Ectodermal cell (in vitro differentiated cells): ENCODE data around the gene POLK.
"Not testable (repeated sequence)": the region's sequence is repeated elsewhere in the genome, so short reads cannot be mapped to it uniquely, and the experiment has no call there.

ENCODE experiments used
- H3K27ac ChIP-seq: 2 replicates; pipeline ENCODE4 v1.7.0; 2013; ENCODE audit warnings: mild to moderate bottlenecking, low read depth, low read length; ENCODE audit not compliant: insufficient read depth, poor library complexity, severe bottlenecking
- H3K27me3 ChIP-seq: 2 replicates; pipeline ENCODE4 v1.7.0; 2013; ENCODE audit warnings: mild to moderate bottlenecking, low read length; ENCODE audit not compliant: insufficient read depth, control insufficient read depth, poor library complexity, severe bottlenecking
- H3K36me3 ChIP-seq: one replicate; pipeline ENCODE4 v1.7.0; 2013; ENCODE audit warnings: low read length; ENCODE audit not compliant: control insufficient read depth, insufficient read depth
- H3K4me1 ChIP-seq: one replicate; pipeline ENCODE4 v1.7.0; 2013; ENCODE audit warnings: low read length; ENCODE audit not compliant: control insufficient read depth, insufficient read depth
- H3K4me3 ChIP-seq: 2 replicates; pipeline ENCODE4 v1.7.0; 2013; ENCODE audit warnings: low read depth, low read length, control low read depth; ENCODE audit not compliant: insufficient read depth
- H3K9me3 ChIP-seq: 2 replicates; pipeline ENCODE4 v1.7.0; 2013; ENCODE audit warnings: mild to moderate bottlenecking, low read length, moderate library complexity; ENCODE audit not compliant: control insufficient read depth
- WGBS, 2 experiments: methylation state at CpG; one replicate each; pipeline ENCODE4 v1.1.7; 2013; ENCODE audit warnings: missing lambda C conversion rate in 2 of 2; 5-methylcytosine and 5-hydroxymethylcytosine counted together

Gene POLK

GRCh38 chr5:75481024-75481423 is 30.7 kb upstream of the POLK start:
- H3K27me3 ChIP-seq, result no peaks in the 10 kb centered on the region
- H3K36me3 ChIP-seq, result no peaks in the 10 kb centered on the region
- WGBS, 2 experiments, result 89 to 95% methylated on average over 3 of the region's 4 CpGs
- no peaks in the 10 kb centered on the region for H3K9me3 ChIP-seq
- no peak overlapping the region for H3K27ac ChIP-seq
- no peak overlapping the region for H3K4me3 ChIP-seq
- H3K4me1 ChIP-seq, result no peaks in the 10 kb centered on the region

- H3K27me3 ChIP-seq, result no peaks in the 10 kb centered on the region
- no peaks in the 10 kb centered on the region for H3K9me3 ChIP-seq
- H3K27ac ChIP-seq, result no peak overlapping the region
- H3K36me3 ChIP-seq, result no peaks in the 10 kb centered on the region
- H3K4me3 ChIP-seq, result no peak overlapping the region
- no peaks in the 10 kb centered on the region for H3K4me1 ChIP-seq
- WGBS, 2 experiments, result 77 to 82% methylated on average over 3 of the region's 3 CpGs
Observed at GRCh38 chr5:75482482-75482881, 29.2 kb upstream of the POLK start.

- no peaks in the 10 kb centered on the region for H3K36me3 ChIP-seq
- no peak overlapping the region for H3K4me3 ChIP-seq
- 100% methylated on average over 1 of the region's 1 CpG; no CpG with 5 or more reads in 1 of the 2 experiments for WGBS, 2 experiments
- H3K9me3 ChIP-seq, result no peaks in the 10 kb centered on the region
- H3K27me3 ChIP-seq, result no peaks in the 10 kb centered on the region
- no peak overlapping the region for H3K27ac ChIP-seq
- no peaks in the 10 kb centered on the region for H3K4me1 ChIP-seq
Observed at GRCh38 chr5:75484605-75485004, 27.1 kb upstream of the POLK start.

- not testable (repeated sequence) for H3K4me1 ChIP-seq, H3K9me3 ChIP-seq, H3K27ac ChIP-seq, H3K27me3 ChIP-seq, H3K36me3 ChIP-seq, H3K4me3 ChIP-seq
- WGBS, 2 experiments, result 93 to 94% methylated on average over 6 of the region's 6 CpGs
Observed at GRCh38 chr5:75489847-75490246, 21.8 kb upstream of the POLK start.

- no peak overlapping the region for H3K27ac ChIP-seq
- H3K27me3 ChIP-seq, result no peaks in the 10 kb centered on the region
- no peaks in the 10 kb centered on the region for H3K9me3 ChIP-seq
- peaks cover 5% of the 10 kb centered on the region for H3K36me3 ChIP-seq
- no peak overlapping the region for H3K4me3 ChIP-seq
- H3K4me1 ChIP-seq, result no peaks in the 10 kb centered on the region
- WGBS, 2 experiments, result 90 to 100% methylated on average over 1 to 2 of the region's 2 CpGs
Observed at GRCh38 chr5:75491621-75492020, 20.1 kb upstream of the POLK start.

GRCh38 chr5:75496026-75496425 is 15.7 kb upstream of the POLK start:
- Histone ChIP-seq H3K36me3 (peaks cover 5% of the 10 kb centered on the region), H3K27me3 (no peaks in the 10 kb centered on the region), H3K4me3 (no peak overlapping the region), H3K9me3 (no peaks in the 10 kb centered on the region), H3K27ac (no peak overlapping the region), H3K4me1 (no peaks in the 10 kb centered on the region)
- 98 to 100% methylated on average over 1 to 3 of the region's 3 CpGs for WGBS, 2 experiments

GRCh38 chr5:75498208-75498777 is 13.4 kb upstream of the POLK start:
- Histone ChIP-seq H3K27ac (no peak overlapping the region), H3K4me3 (no peak overlapping the region), H3K4me1 (no peaks in the 10 kb centered on the region), H3K27me3 (no peaks in the 10 kb centered on the region), H3K36me3 (no peaks in the 10 kb centered on the region), H3K9me3 (no peaks in the 10 kb centered on the region)
- WGBS, 2 experiments, result 95 to 96% methylated on average over 7 of the region's 7 CpGs

GRCh38 chr5:75498875-75499274 is 12.8 kb upstream of the POLK start:
- H3K9me3 ChIP-seq, H3K27ac ChIP-seq, H3K4me1 ChIP-seq, H3K4me3 ChIP-seq, H3K27me3 ChIP-seq, H3K36me3 ChIP-seq: not testable (repeated sequence)
- WGBS, 2 experiments, result 93 to 96% methylated on average over 1 of the region's 1 CpG

GRCh38 chr5:75505112-75505511 is 6.6 kb upstream of the POLK start:
- not testable (repeated sequence) for H3K9me3 ChIP-seq, H3K27me3 ChIP-seq, H3K36me3 ChIP-seq, H3K4me3 ChIP-seq, H3K27ac ChIP-seq, H3K4me1 ChIP-seq
- 86 to 98% methylated on average over 5 of the region's 5 CpGs for WGBS, 2 experiments

GRCh38 chr5:75507841-75508240 is 3.9 kb upstream of the POLK start:
- no peaks in the 10 kb centered on the region for H3K9me3 ChIP-seq
- H3K27ac ChIP-seq, result no peak overlapping the region
- WGBS, 2 experiments, result 93% methylated on average over 1 of the region's 1 CpG
- H3K4me1 ChIP-seq, result no peaks in the 10 kb centered on the region
- H3K27me3 ChIP-seq, result no peaks in the 10 kb centered on the region
- no peak overlapping the region for H3K4me3 ChIP-seq
- peaks cover 3% of the 10 kb centered on the region for H3K36me3 ChIP-seq

- H3K9me3 ChIP-seq, result no peaks in the 10 kb centered on the region
- no peaks in the 10 kb centered on the region for H3K27me3 ChIP-seq
- 88 to 95% methylated on average over 4 of the region's 4 CpGs for WGBS, 2 experiments
- no peak overlapping the region for H3K27ac ChIP-seq
- peaks cover 1% of the 10 kb centered on the region for H3K36me3 ChIP-seq
- peak overlapping the region; percentile 84 for H3K4me3 ChIP-seq
- peaks cover 4% of the 10 kb centered on the region for H3K4me1 ChIP-seq
Observed at GRCh38 chr5:75509546-75509945, 2.1 kb upstream of the POLK start.
